SK-N-SH (cell line): ENCODE measurements around the gene ARHGEF28. TPM values are rescaled to one million over a fixed set of nuclear protein-coding genes. Genes with fewer than 3 reads are reported as not detected.
A peak's percentile ranks its signal among the peaks of the same experiment; 100 is the strongest.

Experiments
- CTCF ChIA-PET: fragments of 300-600, 350-600 bp; formaldehyde crosslinking; extraction: SDS; loops from one replicate; lab custom pipeline; 2021; lab: Yijun Ruan, JAX
- POLR2A ChIA-PET: fragments of 350-600 bp; sonication (Branson Sonifier 250); formaldehyde crosslinking; extraction: SDS; loops from one replicate; lab custom pipeline; 2020; ENCODE audit warnings: antibody characterized with exemption, inconsistent platforms; lab: Yijun Ruan, JAX
- DNase-seq: peaks from one replicate; pipeline ENCODE4 v3.0.0; 2012
- H2AFZ ChIP-seq: fragments of 200-600 bp; sonication (generic); 2 replicates; pipeline ENCODE4 v1.8.1; 2016; ENCODE audit warnings: antibody characterized with exemption, mild to moderate bottlenecking, low read depth
- H3F3A ChIP-seq: fragments of 200-600 bp; sonication (generic); replicated peaks from 2 replicates; pipeline ENCODE3; 2016; ENCODE audit warnings: antibody characterized with exemption, mild to moderate bottlenecking; ENCODE audit not compliant: insufficient read depth
- H3K27ac ChIP-seq, 2 experiments: fragments of 200-500 bp in 1 of 2; fragments of 200-600 bp in 1 of 2; sonication (Bioruptor generic) in 1 of 2; sonication (generic), shearing (Covaris generic) in 1 of 2; 2 replicates each; pipeline versions ENCODE4 v1.5.1 to v1.6.1; 2014 to 2016; ENCODE audit warnings: low read depth in 2 of 2, inconsistent platforms in 1 of 2, low read length in 1 of 2, mild to moderate bottlenecking in 1 of 2, mixed read lengths in 1 of 2
- H3K27me3 ChIP-seq: fragments of 200-600 bp; sonication (generic), shearing (Covaris generic); 2 replicates; pipeline ENCODE4 v1.6.1; 2016; ENCODE audit warnings: mixed run types; ENCODE audit not compliant: insufficient read depth
- H3K36me3 ChIP-seq, 2 experiments: fragments of 200-500 bp in 1 of 2; fragments of 200-600 bp in 1 of 2; sonication (Bioruptor generic) in 1 of 2; sonication (generic) in 1 of 2; replicated peaks in 1 of 2; 2 replicates each; pipeline versions ENCODE3 to v1.5.1; 2014 to 2016; ENCODE audit warnings: low read length in 1 of 2, mild to moderate bottlenecking in 1 of 2; ENCODE audit not compliant: insufficient read depth in 2 of 2, control insufficient read depth in 1 of 2
- H3K4me1 ChIP-seq, 2 experiments: fragments of 200-500 bp in 1 of 2; fragments of 200-600 bp in 1 of 2; sonication (Bioruptor generic) in 1 of 2; sonication (generic), shearing (Covaris generic) in 1 of 2; 2 replicates each; pipeline versions ENCODE4 v1.5.1 to v1.6.1; 2014 to 2016; ENCODE audit warnings: low read depth in 1 of 2, low read length in 1 of 2, mixed run types in 1 of 2; ENCODE audit not compliant: insufficient read depth in 2 of 2, control insufficient read depth in 1 of 2
- H3K4me2 ChIP-seq: fragments of 200-600 bp; sonication (generic), shearing (Covaris generic); 2 replicates; pipeline ENCODE4 v1.6.1; 2017; ENCODE audit warnings: mixed run types
- H3K4me3 ChIP-seq, 2 experiments: fragments of 200-500 bp in 1 of 2; fragments of 200-600 bp in 1 of 2; sonication (Bioruptor generic) in 1 of 2; sonication (generic), shearing (Covaris generic) in 1 of 2; 2 replicates each; pipeline versions ENCODE4 v1.5.1 to v1.8.1; 2014 to 2016; ENCODE audit warnings: low read depth in 2 of 2, inconsistent platforms in 1 of 2, low read length in 1 of 2, mild to moderate bottlenecking in 1 of 2, mixed read lengths in 1 of 2, moderate library complexity in 1 of 2
- H3K79me2 ChIP-seq: fragments of 200-600 bp; sonication (generic); 2 replicates; pipeline ENCODE4 v1.8.1; 2017; ENCODE audit warnings: mild to moderate bottlenecking; ENCODE audit not compliant: insufficient read depth
- H3K9ac ChIP-seq: fragments of 200-600 bp; sonication (generic); 2 replicates; pipeline ENCODE4 v1.6.1; 2017; ENCODE audit warnings: mixed run types
- H3K9me2 ChIP-seq: fragments of 200-600 bp; sonication (generic); 2 replicates; pipeline ENCODE4 v1.6.1; 2017; ENCODE audit warnings: mixed run types
- H3K9me3 ChIP-seq: fragments of 200-600 bp; sonication (generic); 2 replicates; pipeline ENCODE4 v1.6.1; 2017; ENCODE audit warnings: mixed run types, mild to moderate bottlenecking, moderate library complexity
- H4K20me1 ChIP-seq: fragments of 200-600 bp; sonication (generic); 2 replicates; pipeline ENCODE4 v1.6.1; 2017; ENCODE audit warnings: mild to moderate bottlenecking, mixed run types; ENCODE audit not compliant: insufficient read depth
- CHD2 ChIP-seq: fragments of 150-350 bp; IDR thresholded peaks from 2 replicates; pipeline ENCODE4 v1.6.1; 2018; ENCODE audit warnings: low read length; ENCODE audit not compliant: partially characterized antibody
- ELF1 ChIP-seq: IDR thresholded peaks from 2 replicates; pipeline ENCODE4 v1.4.0; 2012
- EP300 ChIP-seq, 2 experiments: IDR thresholded peaks; 2 replicates each; pipeline versions ENCODE4 v1.4.0 to v1.6.1; 2012; ENCODE audit warnings: borderline replicate concordance in 1 of 2, low read depth in 1 of 2, low read length in 1 of 2
- EZH2phosphoT487 ChIP-seq: fragments of 200-600 bp; sonication (generic); IDR thresholded peaks from 2 replicates; pipeline ENCODE4 v1.6.1; 2017; ENCODE audit warnings: low read depth, mixed run types, mild to moderate bottlenecking, antibody characterized with exemption, moderate library complexity, borderline replicate concordance
- FOXJ3 ChIP-seq: sonication (generic); formaldehyde crosslinking; IDR thresholded peaks from 2 replicates; pipeline ENCODE4 v1.5.1; 2020; ENCODE audit warnings: mild to moderate bottlenecking, missing genetic modification reagents
- POLR2AphosphoS5 ChIP-seq: IDR thresholded peaks from 2 replicates; pipeline ENCODE4 v1.6.1; 2012; ENCODE audit warnings: low read depth, low read length
- SIN3A ChIP-seq: IDR thresholded peaks from 2 replicates; pipeline ENCODE4 v1.6.1; 2012; ENCODE audit warnings: low read depth, mild to moderate bottlenecking, low read length, moderate library complexity, borderline replicate concordance
- TAF1 ChIP-seq: IDR thresholded peaks from 2 replicates; pipeline ENCODE4 v1.6.1; 2012; ENCODE audit warnings: low read depth, mild to moderate bottlenecking, low read length, moderate library complexity, borderline replicate concordance
- TCF12 ChIP-seq: IDR thresholded peaks from 2 replicates; pipeline ENCODE4 v1.4.0; 2012
- TEAD4 ChIP-seq: IDR thresholded peaks from 2 replicates; pipeline ENCODE4 v1.4.0; 2012; ENCODE audit warnings: mild to moderate bottlenecking, borderline replicate concordance; ENCODE audit not compliant: insufficient read depth
- WGBS: methylation state at CpG from one replicate; pipeline ENCODE4 v1.1.6; 2017; ENCODE audit warnings: low lambda C conversion rate; 5-methylcytosine and 5-hydroxymethylcytosine counted together
- polyA plus RNA-seq, 3 experiments: library from polyadenylated mRNA; depleted of rRNA; stranded (reverse); fragments of >200 nt; gene quantifications; 2 replicates each; pipeline ENCODE4 v1.2.3, GENCODE V29; 2012
- TF ChIP-seq, protein P1 (sequence below): fragments of 200-600 bp; sonication (generic); IDR thresholded peaks from 2 replicates; pipeline ENCODE4 v1.6.1; 2017; ENCODE audit warnings: antibody characterized with exemption, mild to moderate bottlenecking, moderate library complexity
- TF ChIP-seq, protein P2 (sequence below): fragments of 150-350 bp; IDR thresholded peaks from 2 replicates; pipeline ENCODE4 v1.6.1; 2017; ENCODE audit warnings: antibody characterized with exemption, low read length, low read depth, borderline replicate concordance
- TF ChIP-seq, protein P3 (sequence below): IDR thresholded peaks from 2 replicates; pipeline ENCODE4 v1.6.1; 2012; ENCODE audit warnings: mild to moderate bottlenecking, low read depth, low read length, moderate library complexity
- TF ChIP-seq, protein P4 (sequence below): IDR thresholded peaks from 2 replicates; pipeline ENCODE4 v1.4.0; 2012; ENCODE audit warnings: low read depth

The ARHGEF28 gene
- polyA plus RNA-seq, 1 of the 3 experiments (the other 2 are of a cell fraction), result 4.2 TPM

DNA sequence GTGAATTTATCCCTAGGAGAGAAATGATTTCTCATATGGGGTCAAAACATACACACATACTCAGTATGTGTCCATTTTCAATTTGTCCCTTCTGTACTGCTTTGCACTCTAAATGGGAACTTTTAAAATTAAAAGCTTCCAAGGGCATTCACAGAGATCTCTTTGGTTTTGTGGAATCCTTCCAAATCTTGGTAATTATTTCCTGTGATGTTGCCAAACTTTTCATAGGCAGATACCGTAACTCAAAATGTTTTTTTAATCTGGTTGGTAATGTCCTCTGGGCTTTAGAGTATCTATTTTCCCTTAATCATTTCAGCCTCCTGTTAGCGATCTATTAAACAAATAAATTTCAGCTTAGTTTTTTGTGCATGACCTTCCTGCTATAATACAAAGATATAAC is 282.4 kb downstream of the ARHGEF28 start (continued):
- TF ChIP-seq, protein P1, sequence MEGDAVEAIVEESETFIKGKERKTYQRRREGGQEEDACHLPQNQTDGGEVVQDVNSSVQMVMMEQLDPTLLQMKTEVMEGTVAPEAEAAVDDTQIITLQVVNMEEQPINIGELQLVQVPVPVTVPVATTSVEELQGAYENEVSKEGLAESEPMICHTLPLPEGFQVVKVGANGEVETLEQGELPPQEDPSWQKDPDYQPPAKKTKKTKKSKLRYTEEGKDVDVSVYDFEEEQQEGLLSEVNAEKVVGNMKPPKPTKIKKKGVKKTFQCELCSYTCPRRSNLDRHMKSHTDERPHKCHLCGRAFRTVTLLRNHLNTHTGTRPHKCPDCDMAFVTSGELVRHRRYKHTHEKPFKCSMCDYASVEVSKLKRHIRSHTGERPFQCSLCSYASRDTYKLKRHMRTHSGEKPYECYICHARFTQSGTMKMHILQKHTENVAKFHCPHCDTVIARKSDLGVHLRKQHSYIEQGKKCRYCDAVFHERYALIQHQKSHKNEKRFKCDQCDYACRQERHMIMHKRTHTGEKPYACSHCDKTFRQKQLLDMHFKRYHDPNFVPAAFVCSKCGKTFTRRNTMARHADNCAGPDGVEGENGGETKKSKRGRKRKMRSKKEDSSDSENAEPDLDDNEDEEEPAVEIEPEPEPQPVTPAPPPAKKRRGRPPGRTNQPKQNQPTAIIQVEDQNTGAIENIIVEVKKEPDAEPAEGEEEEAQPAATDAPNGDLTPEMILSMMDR, result no peak
- TF ChIP-seq, protein P2, sequence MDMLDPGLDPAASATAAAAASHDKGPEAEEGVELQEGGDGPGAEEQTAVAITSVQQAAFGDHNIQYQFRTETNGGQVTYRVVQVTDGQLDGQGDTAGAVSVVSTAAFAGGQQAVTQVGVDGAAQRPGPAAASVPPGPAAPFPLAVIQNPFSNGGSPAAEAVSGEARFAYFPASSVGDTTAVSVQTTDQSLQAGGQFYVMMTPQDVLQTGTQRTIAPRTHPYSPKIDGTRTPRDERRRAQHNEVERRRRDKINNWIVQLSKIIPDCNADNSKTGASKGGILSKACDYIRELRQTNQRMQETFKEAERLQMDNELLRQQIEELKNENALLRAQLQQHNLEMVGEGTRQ, result no peak
- TF ChIP-seq TCF12, result no peak
- TF ChIP-seq, protein P3, sequence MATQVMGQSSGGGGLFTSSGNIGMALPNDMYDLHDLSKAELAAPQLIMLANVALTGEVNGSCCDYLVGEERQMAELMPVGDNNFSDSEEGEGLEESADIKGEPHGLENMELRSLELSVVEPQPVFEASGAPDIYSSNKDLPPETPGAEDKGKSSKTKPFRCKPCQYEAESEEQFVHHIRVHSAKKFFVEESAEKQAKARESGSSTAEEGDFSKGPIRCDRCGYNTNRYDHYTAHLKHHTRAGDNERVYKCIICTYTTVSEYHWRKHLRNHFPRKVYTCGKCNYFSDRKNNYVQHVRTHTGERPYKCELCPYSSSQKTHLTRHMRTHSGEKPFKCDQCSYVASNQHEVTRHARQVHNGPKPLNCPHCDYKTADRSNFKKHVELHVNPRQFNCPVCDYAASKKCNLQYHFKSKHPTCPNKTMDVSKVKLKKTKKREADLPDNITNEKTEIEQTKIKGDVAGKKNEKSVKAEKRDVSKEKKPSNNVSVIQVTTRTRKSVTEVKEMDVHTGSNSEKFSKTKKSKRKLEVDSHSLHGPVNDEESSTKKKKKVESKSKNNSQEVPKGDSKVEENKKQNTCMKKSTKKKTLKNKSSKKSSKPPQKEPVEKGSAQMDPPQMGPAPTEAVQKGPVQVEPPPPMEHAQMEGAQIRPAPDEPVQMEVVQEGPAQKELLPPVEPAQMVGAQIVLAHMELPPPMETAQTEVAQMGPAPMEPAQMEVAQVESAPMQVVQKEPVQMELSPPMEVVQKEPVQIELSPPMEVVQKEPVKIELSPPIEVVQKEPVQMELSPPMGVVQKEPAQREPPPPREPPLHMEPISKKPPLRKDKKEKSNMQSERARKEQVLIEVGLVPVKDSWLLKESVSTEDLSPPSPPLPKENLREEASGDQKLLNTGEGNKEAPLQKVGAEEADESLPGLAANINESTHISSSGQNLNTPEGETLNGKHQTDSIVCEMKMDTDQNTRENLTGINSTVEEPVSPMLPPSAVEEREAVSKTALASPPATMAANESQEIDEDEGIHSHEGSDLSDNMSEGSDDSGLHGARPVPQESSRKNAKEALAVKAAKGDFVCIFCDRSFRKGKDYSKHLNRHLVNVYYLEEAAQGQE, result no peak

DNA sequence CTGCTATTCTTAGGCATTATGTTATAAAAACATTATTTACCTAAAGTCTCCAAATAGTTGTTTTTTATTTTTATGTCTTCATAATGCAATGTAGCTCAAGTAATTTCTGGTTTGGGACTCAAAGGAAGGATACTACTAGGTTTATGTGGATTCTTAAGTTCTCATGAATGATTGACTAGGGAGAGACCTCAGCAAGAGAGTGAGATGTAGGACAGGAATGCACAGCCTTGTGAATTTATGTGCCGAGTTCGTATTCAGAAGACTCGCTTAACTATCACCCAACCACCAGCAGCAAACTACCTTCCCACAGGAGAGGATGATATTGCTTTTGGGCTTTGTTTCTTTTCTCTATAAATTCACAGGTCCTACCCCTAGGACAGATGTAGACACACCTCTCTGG is 282.9 kb downstream of the ARHGEF28 start:
- peaks cover 2 to 10% of the 10 kb centered on the region in 2 experiments for H3K36me3 ChIP-seq
- POLR2A ChIA-PET, result no interaction called here
- DNase-seq, result no peak
- H3K9ac ChIP-seq, result no peak overlapping the region
- H3K9me3 ChIP-seq, result no peaks in the 10 kb centered on the region
- no peak overlapping the region for H3K4me3 ChIP-seq
- no peaks in the 10 kb centered on the region for H3K9me2 ChIP-seq
- peak overlapping the region in 1 of 2 experiments; percentile 9; a peak in 1 of 4 replicates for H3K27ac ChIP-seq
- peaks cover 0 to 5% of the 10 kb centered on the region in 2 experiments; a peak in 3 of 4 replicates for H3K4me1 ChIP-seq
- no peaks in the 10 kb centered on the region for H4K20me1 ChIP-seq
- no peak overlapping the region for H2AFZ ChIP-seq
- no peaks in the 10 kb centered on the region for H3K79me2 ChIP-seq
- WGBS, result 94% methylated on average over 3 of the region's 3 CpGs
- TF ChIP-seq, protein P2, result no peak
- TF ChIP-seq ELF1 (no peak), POLR2AphosphoS5 (no peak), TEAD4 (no peak), EP300 (IDR thresholded peaks at IDR 0.05; ENCODE audit: borderline replicate concordance in 1 of 2, low read depth in 1 of 2, low read length in 1 of 2) (no peak), TAF1 (no peak), SIN3A (no peak), FOXJ3 (CRISPR knock-in tag) (no peak), CHD2 (no peak), EZH2phosphoT487 (no peak)
- TF ChIP-seq, protein P4, sequence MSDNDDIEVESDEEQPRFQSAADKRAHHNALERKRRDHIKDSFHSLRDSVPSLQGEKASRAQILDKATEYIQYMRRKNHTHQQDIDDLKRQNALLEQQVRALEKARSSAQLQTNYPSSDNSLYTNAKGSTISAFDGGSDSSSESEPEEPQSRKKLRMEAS, result no peak
- TF ChIP-seq, protein P3, result no peak
- TF ChIP-seq, protein P1, result no peak
- H3K4me2 ChIP-seq, result no peak overlapping the region
- H3K27me3 ChIP-seq, result no peaks in the 10 kb centered on the region
- no peaks in the 10 kb centered on the region for H3F3A ChIP-seq
- CTCF ChIA-PET, result interaction anchor here (0.6 to 3.6 kb wide), 4 partner anchors 76 to 952 kb away, joined by 3 to 31 read pairs (median 7); partner anchors contain the start of gene ENC1
